WTC11 (cell line): Measurements from ENCODE around the gene SLC46A2. TPM values are rescaled to one million over a fixed set of nuclear protein-coding genes. Genes with fewer than 3 reads are reported as not detected.

Experiments used
- ATAC-seq: fragments of 200-7000 bp; cut with Tn5 transposase; 2 replicates; pipeline ENCODE4 v1.10.0; 2021; ENCODE audit warnings: mild to moderate bottlenecking, moderate library complexity
- CTCF ChIA-PET: fragments of 300-600 bp; sonication (Branson Sonifier 250); formaldehyde crosslinking; loops from one replicate; lab custom pipeline; 2021; ENCODE audit warnings: antibody characterized with exemption; lab: Charles Lee
- POLR2A ChIA-PET: fragments of 350-600 bp; sonication (Branson Sonifier 250); formaldehyde crosslinking; loops from one replicate; lab custom pipeline; 2021; ENCODE audit warnings: antibody characterized with exemption; lab: Charles Lee
- DNase-seq: peaks from one replicate; pipeline ENCODE4 v3.0.0; 2021; ENCODE audit warnings: low spot score
- H3K27ac Mint-ChIP-seq: 2 replicates; pipeline ENCODE4 v1.8.0; 2021; ENCODE audit warnings: mixed read lengths
- H3K27me3 Mint-ChIP-seq: 2 replicates; pipeline ENCODE4 v1.8.0; 2021; ENCODE audit warnings: low read depth, mild to moderate bottlenecking, moderate library complexity, mixed read lengths
- H3K36me3 Mint-ChIP-seq: 2 replicates; pipeline ENCODE4 v1.8.0; 2021; ENCODE audit warnings: mixed read lengths
- H3K4me1 Mint-ChIP-seq: 2 replicates; pipeline ENCODE4 v1.8.0; 2022; ENCODE audit warnings: mixed read lengths
- H3K4me3 Mint-ChIP-seq: 2 replicates; pipeline ENCODE4 v1.8.0; 2021; ENCODE audit warnings: mild to moderate bottlenecking, moderate library complexity, mixed read lengths
- H3K9me3 Mint-ChIP-seq: 2 replicates; pipeline ENCODE4 v1.8.0; 2021; ENCODE audit warnings: mixed read lengths
- ATF3 ChIP-seq: sonication (generic); formaldehyde crosslinking; conservative IDR thresholded peaks from 2 replicates; pipeline ENCODE4 v1.8.1; 2022; ENCODE audit warnings: mild to moderate bottlenecking, missing genetic modification reagents
- ETV6 ChIP-seq: sonication (generic); formaldehyde crosslinking; IDR thresholded peaks from 2 replicates; pipeline ENCODE4 v1.8.1; 2022; ENCODE audit warnings: mild to moderate bottlenecking, missing genetic modification reagents
- FOXP1 ChIP-seq: sonication (generic); formaldehyde crosslinking; IDR thresholded peaks from 2 replicates; pipeline ENCODE4 v1.8.0; 2022; ENCODE audit warnings: missing genetic modification reagents, mild to moderate bottlenecking, moderate library complexity, borderline replicate concordance
- FOXP4 ChIP-seq: sonication (generic); formaldehyde crosslinking; IDR thresholded peaks from 2 replicates; pipeline ENCODE4 v1.8.0; 2022; ENCODE audit warnings: mild to moderate bottlenecking, missing genetic modification reagents
- NFE2L1 ChIP-seq: sonication (generic); formaldehyde crosslinking; IDR thresholded peaks from 2 replicates; pipeline ENCODE4 v1.8.1; 2023; ENCODE audit warnings: missing genetic modification reagents
- SMAD3 ChIP-seq: sonication (generic); formaldehyde crosslinking; IDR thresholded peaks from 2 replicates; pipeline ENCODE4 v1.8.0; 2022; ENCODE audit warnings: missing genetic modification reagents, mild to moderate bottlenecking, borderline replicate concordance
- TP53 ChIP-seq: sonication (generic); formaldehyde crosslinking; IDR thresholded peaks from 2 replicates; pipeline ENCODE4 v1.8.1; 2023; ENCODE audit warnings: mild to moderate bottlenecking, missing genetic modification reagents
- ZNF263 ChIP-seq: sonication (generic); formaldehyde crosslinking; IDR thresholded peaks from 2 replicates; pipeline ENCODE4 v1.8.1; 2022; ENCODE audit warnings: low read depth, mild to moderate bottlenecking, moderate library complexity, missing genetic modification reagents
- ZNF423 ChIP-seq: fragments of 250-450 bp; sonication (Bioruptor Pico); IDR thresholded peaks from 2 replicates; pipeline ENCODE4 v2.1.2; 2022; ENCODE audit warnings: mild to moderate bottlenecking, moderate library complexity
- total RNA-seq: library from RNA; stranded (reverse); gene quantifications from 3 replicates; pipeline ENCODE4 v1.2.3, GENCODE V29; 2021
- TF ChIP-seq, protein P1 (sequence below): sonication (generic); formaldehyde crosslinking; IDR thresholded peaks from 2 replicates; pipeline ENCODE4 v1.8.0; 2022; ENCODE audit warnings: missing genetic modification reagents
- TF ChIP-seq, protein P2 (sequence below): sonication (generic); formaldehyde crosslinking; IDR thresholded peaks from 2 replicates; pipeline ENCODE4 v1.8.1; 2023; ENCODE audit warnings: mild to moderate bottlenecking, missing genetic modification reagents, moderate library complexity
- TF ChIP-seq, protein P3 (sequence below): sonication (generic); formaldehyde crosslinking; IDR thresholded peaks from 2 replicates; pipeline ENCODE4 v1.8.0; 2023; ENCODE audit warnings: mild to moderate bottlenecking, missing genetic modification reagents
- TF ChIP-seq, protein P4 (sequence below): fragments of 250-450 bp; sonication (Bioruptor Pico); IDR thresholded peaks from 2 replicates; pipeline ENCODE4 v1.9.0; 2021; ENCODE audit warnings: mild to moderate bottlenecking, borderline replicate concordance
- TF ChIP-seq, protein P5 (sequence below): fragments of 200-600 bp; IDR thresholded peaks from 2 replicates; pipeline ENCODE4 v1.8.0; 2022; ENCODE audit warnings: antibody characterized with exemption

SLC46A2 gene
- total RNA-seq, 1 experiment from 2014 or later, result not detected

- TF ChIP-seq, protein P1, sequence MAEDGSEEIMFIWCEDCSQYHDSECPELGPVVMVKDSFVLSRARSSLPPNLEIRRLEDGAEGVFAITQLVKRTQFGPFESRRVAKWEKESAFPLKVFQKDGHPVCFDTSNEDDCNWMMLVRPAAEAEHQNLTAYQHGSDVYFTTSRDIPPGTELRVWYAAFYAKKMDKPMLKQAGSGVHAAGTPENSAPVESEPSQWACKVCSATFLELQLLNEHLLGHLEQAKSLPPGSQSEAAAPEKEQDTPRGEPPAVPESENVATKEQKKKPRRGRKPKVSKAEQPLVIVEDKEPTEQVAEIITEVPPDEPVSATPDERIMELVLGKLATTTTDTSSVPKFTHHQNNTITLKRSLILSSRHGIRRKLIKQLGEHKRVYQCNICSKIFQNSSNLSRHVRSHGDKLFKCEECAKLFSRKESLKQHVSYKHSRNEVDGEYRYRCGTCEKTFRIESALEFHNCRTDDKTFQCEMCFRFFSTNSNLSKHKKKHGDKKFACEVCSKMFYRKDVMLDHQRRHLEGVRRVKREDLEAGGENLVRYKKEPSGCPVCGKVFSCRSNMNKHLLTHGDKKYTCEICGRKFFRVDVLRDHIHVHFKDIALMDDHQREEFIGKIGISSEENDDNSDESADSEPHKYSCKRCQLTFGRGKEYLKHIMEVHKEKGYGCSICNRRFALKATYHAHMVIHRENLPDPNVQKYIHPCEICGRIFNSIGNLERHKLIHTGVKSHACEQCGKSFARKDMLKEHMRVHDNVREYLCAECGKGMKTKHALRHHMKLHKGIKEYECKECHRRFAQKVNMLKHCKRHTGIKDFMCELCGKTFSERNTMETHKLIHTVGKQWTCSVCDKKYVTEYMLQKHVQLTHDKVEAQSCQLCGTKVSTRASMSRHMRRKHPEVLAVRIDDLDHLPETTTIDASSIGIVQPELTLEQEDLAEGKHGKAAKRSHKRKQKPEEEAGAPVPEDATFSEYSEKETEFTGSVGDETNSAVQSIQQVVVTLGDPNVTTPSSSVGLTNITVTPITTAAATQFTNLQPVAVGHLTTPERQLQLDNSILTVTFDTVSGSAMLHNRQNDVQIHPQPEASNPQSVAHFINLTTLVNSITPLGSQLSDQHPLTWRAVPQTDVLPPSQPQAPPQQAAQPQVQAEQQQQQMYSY, result no peak
- TF ChIP-seq NFE2L1 (CRISPR knock-in tag) (no peak), ATF3 (CRISPR knock-in tag) (no peak), ZNF423 (no peak)
- TF ChIP-seq, protein P2, sequence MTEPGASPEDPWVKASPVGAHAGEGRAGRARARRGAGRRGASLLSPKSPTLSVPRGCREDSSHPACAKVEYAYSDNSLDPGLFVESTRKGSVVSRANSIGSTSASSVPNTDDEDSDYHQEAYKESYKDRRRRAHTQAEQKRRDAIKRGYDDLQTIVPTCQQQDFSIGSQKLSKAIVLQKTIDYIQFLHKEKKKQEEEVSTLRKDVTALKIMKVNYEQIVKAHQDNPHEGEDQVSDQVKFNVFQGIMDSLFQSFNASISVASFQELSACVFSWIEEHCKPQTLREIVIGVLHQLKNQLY (CRISPR knock-in tag), result no peak
- TF ChIP-seq, protein P3, sequence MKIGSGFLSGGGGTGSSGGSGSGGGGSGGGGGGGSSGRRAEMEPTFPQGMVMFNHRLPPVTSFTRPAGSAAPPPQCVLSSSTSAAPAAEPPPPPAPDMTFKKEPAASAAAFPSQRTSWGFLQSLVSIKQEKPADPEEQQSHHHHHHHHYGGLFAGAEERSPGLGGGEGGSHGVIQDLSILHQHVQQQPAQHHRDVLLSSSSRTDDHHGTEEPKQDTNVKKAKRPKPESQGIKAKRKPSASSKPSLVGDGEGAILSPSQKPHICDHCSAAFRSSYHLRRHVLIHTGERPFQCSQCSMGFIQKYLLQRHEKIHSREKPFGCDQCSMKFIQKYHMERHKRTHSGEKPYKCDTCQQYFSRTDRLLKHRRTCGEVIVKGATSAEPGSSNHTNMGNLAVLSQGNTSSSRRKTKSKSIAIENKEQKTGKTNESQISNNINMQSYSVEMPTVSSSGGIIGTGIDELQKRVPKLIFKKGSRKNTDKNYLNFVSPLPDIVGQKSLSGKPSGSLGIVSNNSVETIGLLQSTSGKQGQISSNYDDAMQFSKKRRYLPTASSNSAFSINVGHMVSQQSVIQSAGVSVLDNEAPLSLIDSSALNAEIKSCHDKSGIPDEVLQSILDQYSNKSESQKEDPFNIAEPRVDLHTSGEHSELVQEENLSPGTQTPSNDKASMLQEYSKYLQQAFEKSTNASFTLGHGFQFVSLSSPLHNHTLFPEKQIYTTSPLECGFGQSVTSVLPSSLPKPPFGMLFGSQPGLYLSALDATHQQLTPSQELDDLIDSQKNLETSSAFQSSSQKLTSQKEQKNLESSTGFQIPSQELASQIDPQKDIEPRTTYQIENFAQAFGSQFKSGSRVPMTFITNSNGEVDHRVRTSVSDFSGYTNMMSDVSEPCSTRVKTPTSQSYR (CRISPR knock-in tag), result no peak
Measured at GRCh38 chr9:112864982-112865381, 25.7 kb downstream of the SLC46A2 start (continued).

DNA sequence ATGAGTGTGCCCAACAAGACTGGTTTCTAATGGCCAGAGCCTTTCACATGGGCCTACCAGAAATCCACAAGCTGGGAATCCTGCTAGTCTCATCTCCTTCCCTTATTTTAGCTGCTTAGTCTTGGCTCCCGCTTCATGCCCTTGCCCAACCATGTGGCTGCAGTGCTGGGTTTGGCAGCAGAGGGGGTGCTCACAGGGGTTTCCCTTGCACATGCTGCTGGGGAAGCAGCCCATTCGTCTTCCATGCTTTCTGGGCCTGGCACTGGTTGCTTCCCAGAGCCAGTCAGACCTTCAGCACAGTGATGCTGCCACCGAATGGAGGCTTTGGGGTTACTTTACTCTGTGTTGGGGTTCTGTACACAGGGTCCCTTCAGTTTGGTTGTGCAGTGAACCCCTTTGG is 26.3 kb downstream of the SLC46A2 start:
- Mint-ChIP-seq H3K27me3 (no peaks in the 10 kb centered on the region; the same call in 1 of the 2 replicates), H3K9me3 (peaks cover 10% of the 10 kb centered on the region; the same call in 1 of the 2 replicates), H3K27ac (no peak overlapping the region), H3K4me3 (no peak overlapping the region), H3K4me1 (peaks cover 14% of the 10 kb centered on the region; the same call in 1 of the 2 replicates), H3K36me3 (peaks cover 18% of the 10 kb centered on the region)
- DNase-seq (no peak), ATAC-seq (peak; percentile 55)
- ChIA-PET CTCF (interaction anchor here (1.0 to 1.3 kb wide), 2 partner anchors 18 to 23 kb away, joined by 3 read pairs; no protein-coding TSS in a partner anchor), POLR2A (no interaction called here)
- no peak for TF ChIP-seq ZNF263 (CRISPR knock-in tag)
- no peak for TF ChIP-seq ETV6 (CRISPR knock-in tag)
- TF ChIP-seq, protein P4, sequence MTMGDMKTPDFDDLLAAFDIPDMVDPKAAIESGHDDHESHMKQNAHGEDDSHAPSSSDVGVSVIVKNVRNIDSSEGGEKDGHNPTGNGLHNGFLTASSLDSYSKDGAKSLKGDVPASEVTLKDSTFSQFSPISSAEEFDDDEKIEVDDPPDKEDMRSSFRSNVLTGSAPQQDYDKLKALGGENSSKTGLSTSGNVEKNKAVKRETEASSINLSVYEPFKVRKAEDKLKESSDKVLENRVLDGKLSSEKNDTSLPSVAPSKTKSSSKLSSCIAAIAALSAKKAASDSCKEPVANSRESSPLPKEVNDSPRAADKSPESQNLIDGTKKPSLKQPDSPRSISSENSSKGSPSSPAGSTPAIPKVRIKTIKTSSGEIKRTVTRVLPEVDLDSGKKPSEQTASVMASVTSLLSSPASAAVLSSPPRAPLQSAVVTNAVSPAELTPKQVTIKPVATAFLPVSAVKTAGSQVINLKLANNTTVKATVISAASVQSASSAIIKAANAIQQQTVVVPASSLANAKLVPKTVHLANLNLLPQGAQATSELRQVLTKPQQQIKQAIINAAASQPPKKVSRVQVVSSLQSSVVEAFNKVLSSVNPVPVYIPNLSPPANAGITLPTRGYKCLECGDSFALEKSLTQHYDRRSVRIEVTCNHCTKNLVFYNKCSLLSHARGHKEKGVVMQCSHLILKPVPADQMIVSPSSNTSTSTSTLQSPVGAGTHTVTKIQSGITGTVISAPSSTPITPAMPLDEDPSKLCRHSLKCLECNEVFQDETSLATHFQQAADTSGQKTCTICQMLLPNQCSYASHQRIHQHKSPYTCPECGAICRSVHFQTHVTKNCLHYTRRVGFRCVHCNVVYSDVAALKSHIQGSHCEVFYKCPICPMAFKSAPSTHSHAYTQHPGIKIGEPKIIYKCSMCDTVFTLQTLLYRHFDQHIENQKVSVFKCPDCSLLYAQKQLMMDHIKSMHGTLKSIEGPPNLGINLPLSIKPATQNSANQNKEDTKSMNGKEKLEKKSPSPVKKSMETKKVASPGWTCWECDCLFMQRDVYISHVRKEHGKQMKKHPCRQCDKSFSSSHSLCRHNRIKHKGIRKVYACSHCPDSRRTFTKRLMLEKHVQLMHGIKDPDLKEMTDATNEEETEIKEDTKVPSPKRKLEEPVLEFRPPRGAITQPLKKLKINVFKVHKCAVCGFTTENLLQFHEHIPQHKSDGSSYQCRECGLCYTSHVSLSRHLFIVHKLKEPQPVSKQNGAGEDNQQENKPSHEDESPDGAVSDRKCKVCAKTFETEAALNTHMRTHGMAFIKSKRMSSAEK (CRISPR knock-in tag), result no peak
- TF ChIP-seq, protein P5, sequence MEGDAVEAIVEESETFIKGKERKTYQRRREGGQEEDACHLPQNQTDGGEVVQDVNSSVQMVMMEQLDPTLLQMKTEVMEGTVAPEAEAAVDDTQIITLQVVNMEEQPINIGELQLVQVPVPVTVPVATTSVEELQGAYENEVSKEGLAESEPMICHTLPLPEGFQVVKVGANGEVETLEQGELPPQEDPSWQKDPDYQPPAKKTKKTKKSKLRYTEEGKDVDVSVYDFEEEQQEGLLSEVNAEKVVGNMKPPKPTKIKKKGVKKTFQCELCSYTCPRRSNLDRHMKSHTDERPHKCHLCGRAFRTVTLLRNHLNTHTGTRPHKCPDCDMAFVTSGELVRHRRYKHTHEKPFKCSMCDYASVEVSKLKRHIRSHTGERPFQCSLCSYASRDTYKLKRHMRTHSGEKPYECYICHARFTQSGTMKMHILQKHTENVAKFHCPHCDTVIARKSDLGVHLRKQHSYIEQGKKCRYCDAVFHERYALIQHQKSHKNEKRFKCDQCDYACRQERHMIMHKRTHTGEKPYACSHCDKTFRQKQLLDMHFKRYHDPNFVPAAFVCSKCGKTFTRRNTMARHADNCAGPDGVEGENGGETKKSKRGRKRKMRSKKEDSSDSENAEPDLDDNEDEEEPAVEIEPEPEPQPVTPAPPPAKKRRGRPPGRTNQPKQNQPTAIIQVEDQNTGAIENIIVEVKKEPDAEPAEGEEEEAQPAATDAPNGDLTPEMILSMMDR, result no peak
- no peak for TF ChIP-seq TP53 (CRISPR knock-in tag)
- TF ChIP-seq FOXP1 (CRISPR knock-in tag), result no peak
- TF ChIP-seq, protein P3 (CRISPR knock-in tag), result no peak
- TF ChIP-seq SMAD3 (CRISPR knock-in tag), result no peak
- no peak for TF ChIP-seq FOXP4
